IPS DF 4.7 (cell line): ENCODE results near the gene PIK3R5.

Source experiments
- DNase-seq: peaks from one replicate; pipeline ENCODE4 v3.0.0-alpha.2; 2013; ENCODE audit warnings: low spot score; ENCODE audit errors: extremely low read depth

PIK3R5 gene

GRCh38 chr17:8925141-8925540 is 40.4 kb downstream of the PIK3R5 start:
- DNase-seq = no peak

DNA sequence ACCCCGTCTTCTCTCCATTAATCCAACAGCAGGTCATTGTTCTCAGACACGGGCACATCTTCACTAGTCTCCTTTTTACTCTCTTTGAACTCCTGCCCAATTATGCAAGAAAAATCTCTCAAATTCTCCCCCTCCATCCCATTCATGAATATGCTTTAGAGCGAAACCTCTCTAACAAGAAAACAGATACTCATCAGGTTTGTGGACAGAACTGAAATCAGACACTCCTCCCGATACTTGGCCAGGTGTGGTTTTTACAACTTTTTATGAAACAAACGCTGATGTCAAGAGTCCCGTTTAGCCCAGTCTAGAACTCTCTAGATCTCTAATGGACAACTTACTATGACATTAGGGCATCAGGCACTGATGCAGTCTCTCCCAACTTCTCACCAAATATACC is 40.9 kb downstream of the PIK3R5 start:
- no peak for DNase-seq

DNA sequence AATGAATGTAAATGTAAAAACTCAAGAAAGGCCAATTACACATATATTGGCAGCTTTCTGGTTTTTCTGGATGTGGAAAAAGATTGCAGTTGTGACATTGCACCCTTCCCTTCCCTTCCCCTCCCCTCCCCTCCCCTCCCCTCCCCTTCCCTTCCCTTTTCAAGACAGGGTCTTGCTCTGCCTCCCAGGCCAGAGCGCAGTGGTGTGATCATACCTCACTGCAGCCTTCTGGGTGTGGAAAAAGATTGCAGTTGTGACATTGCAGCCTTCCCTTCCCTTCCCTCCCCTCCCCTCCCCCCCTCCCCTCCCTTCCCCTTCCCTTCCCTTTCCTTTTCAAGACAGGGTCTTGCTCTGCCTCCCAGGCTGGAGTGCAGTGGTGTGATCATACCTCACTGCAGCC is 41.7 kb downstream of the PIK3R5 start:
- DNase-seq = no peak

DNA sequence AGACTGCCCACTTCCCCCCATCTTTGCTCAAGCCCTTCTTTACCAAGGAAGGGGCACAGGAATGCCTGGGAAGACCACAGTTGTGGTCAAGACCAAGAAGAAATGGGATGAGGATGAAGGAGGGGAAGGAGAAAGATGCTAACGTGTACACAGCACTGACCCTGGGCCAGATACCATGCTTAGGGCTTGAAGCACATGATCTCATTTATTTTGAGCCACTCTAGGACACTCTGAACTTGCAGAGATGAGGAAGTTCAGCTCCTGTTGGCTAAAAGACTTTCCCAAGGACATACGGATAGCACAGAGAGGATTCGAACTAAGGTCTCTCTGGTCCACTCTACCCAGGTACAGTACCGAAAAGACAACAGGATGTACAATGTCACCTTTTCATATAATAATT is 42.6 kb downstream of the PIK3R5 start:
- DNase-seq = no peak

GRCh38 chr17:8922451-8922850 is 43.1 kb downstream of the PIK3R5 start:
- no peak for DNase-seq

- no peak for DNase-seq
Observed at GRCh38 chr17:8921147-8921546, 44.4 kb downstream of the PIK3R5 start.

GRCh38 chr17:8918807-8919465 is 46.6 kb downstream of the PIK3R5 start:
- no peak for DNase-seq

DNA sequence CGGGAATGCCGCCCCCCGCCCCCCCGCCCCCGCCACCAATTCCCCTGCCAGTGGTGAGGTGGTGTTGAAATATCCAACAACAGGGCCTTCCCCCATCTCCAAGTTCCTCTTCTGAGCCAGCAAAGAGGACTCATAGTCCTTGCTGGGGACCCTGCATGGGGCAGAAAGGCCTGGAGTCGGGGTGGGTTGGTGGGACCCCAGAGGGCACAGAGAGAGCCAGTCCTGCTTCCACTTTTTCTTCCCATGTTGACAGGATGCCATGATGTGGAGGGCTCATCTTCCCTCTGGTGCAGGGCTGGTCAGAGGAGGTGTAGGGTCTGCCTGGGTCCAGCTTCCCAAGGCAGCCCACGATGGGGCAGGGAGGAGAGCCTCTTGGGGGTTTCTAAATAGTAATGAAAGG is 49.0 kb downstream of the PIK3R5 start:
- DNase-seq = no peak

GRCh38 chr17:8914554-8914953 is 51.0 kb downstream of the PIK3R5 start:
- no peak for DNase-seq

DNA sequence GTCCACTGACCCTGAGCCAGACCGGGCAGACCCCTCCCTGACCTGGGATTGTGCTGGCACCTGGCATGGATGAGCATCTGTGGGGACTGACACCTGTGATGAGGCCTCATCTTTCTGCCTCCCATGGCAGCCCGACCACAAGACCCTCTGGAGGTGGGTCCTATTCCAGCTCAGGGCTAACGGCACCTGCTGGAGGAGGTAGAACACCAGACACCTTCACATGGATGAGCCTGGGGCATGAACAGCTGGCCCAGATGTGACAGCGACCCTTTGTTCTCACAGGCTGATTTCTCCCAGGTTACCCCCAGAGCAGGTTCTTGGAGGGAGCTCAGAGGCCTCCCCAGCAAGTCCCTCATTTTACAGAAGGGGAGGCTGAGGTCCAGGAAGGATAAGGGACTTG is 51.6 kb downstream of the PIK3R5 start:
- no peak for DNase-seq

DNA sequence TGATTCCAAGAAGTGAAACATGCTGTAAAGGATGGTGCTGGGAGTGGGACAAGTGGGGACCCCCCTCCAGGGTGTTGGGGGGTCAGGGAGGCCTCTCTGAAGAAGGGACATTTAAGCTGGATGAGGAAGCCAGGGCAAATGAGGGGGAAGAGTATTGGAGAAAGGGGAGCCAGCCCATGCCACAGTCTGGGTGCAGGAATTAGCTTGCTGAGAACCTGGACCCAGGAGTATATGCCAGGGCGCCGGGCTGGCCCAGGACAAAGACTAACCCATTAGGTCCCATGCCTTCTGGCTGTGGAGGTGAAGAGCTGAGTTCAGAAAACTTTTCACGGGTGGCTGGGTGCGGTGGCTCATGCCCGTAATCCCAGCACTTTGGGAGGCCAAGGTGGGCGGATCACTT is 52.4 kb downstream of the PIK3R5 start:
- no peak for DNase-seq

DNA sequence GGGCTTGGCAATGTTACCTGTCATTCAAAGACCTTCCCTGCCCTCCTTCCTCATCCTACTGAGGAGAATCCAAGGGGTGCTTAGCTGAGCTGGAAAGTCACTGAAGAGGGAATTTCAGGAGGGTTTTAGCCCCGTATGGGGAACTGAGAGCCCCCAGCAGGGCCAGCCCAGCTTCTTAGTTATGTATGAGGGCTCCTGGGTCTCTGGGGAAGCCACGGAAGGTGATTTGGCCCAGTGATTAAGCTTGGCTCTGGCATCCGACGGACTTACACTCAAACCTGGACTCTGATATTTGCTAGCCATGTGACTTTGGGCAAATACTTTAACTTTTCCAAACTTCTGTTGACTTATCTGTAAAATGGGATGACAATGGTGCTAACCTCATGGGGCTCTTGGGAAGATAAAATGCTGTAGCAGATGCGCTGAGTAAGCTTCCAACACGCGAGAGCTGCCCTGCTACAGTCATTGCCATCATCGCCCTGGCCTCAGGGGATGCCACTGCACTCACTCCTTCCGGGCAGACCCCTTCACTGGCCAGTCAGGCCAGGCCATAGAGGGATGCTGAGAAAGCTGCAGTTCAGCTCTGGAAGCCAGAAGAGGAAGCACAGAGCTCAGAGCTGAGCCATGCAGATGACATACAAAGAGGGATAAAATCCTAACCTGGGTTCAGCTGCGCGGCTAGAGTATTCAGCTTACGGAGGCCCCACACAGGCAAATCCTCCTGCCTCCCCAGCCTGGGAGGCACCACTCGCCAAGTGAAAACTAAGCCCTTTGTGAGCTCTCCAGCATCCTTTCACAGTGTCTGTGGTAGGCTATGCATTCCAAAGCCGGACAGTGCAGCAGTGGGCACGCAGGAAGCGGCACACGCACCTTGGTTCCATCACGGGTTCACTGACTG is 53.2 kb downstream of the PIK3R5 start:
- DNase-seq = no peak

DNA sequence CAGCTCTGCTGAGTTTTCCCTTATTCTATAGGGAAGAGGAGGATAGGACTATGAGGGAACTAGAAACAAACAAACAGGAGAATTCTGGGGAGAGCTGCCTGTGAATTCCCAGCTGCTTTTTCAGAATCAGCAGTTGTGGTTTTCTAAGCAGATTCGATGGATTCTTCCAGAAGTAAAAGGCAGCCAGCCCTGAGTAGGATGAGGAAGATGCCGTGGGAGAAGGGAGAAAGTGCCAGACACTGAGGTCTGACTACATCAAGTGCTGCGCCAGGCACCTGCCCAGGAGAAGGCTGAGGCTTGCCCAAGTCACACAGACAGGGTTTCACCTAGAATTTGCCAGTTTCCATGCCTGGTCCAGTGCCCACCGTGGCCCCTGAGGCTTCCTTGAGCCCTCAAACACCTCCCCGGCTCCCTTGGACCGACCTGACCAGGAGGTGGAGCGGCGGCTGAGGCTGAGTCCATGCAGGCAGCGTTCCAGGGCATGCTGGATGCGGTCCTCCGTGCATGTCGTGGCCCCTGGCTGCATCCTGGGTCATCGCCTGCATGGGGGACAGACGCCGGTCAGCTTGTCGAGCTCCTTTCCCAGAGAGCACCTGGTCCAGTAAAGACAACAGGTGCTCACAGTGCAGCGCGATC is 54.4 kb downstream of the PIK3R5 start:
- no peak for DNase-seq

GRCh38 chr17:8909586-8910270 is 55.8 kb downstream of the PIK3R5 start:
- DNase-seq = no peak

GRCh38 chr17:8905331-8905730 is 60.2 kb downstream of the PIK3R5 start:
- DNase-seq = no peak

DNA sequence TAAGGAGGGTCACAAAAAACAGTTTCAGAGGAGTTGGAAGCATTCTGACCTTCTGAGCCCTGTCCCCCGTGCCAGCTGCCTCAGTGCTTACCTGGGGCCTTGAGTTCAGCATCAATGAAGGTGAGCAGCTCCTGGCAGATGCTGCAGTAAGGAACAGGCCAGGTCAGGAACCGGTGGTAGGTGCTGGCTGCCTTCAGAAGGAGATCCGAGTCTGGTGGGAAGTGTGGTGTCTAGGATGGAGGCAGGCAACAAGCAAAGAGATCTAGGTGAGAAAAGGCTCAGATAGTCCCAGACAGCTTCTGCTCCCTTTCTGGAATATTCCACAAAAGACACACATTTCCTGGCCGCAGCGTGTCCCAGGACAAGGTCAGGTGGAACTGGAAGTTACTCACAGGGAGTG is 60.8 kb downstream of the PIK3R5 start:
- no peak for DNase-seq

- no peak for DNase-seq
Observed at GRCh38 chr17:8904201-8904600, 61.3 kb downstream of the PIK3R5 start.

- DNase-seq = no peak
Observed at GRCh38 chr17:8900626-8901585, 64.6 kb downstream of the PIK3R5 start.

- DNase-seq = no peak
Observed at GRCh38 chr17:8900207-8900606, 65.3 kb downstream of the PIK3R5 start.

DNA sequence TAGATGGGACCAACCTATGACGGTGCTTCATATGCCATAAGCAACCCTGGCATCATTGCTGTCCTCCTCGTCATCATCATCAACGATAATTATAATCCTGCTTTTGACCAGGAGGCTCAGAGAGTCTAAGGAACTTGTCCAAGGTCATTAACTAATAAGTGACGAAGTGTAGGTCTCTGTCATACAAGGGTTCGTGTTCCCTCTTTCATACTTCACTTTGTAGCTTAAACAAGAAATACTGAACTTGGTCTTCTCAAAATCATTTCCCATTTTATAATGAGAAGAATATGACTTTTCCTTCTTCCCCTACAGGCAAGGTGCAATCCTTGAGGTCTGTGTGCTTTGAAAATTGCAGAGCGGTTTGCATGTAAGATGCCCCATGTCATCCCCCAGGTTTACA is 66.9 kb downstream of the PIK3R5 start:
- DNase-seq = no peak

GRCh38 chr17:8898126-8898525 is 67.4 kb downstream of the PIK3R5 start:
- DNase-seq = no peak
